HCT116 (cell line): ENCODE data around the gene POLD1. TPM values are rescaled to one million over a fixed set of nuclear protein-coding genes. Genes with fewer than 3 reads are reported as not detected.

Experiments
- ATAC-seq: fragments of 200-7000 bp; cut with Tn5 transposase; 2 replicates; pipeline ENCODE4 v1.9.1; 2020; ENCODE audit warnings: mild to moderate bottlenecking, moderate library complexity
- BruUV-seq: library from RNA; stranded (reverse); fragments of 400-500 nt; replicated peaks from 2 replicates; lab custom pipeline; 2021; lab: Mats Ljungman, UMichigan
- CTCF ChIA-PET: fragments of 300-600 bp; sonication (Branson Sonifier 250); formaldehyde crosslinking; loops from one replicate; lab custom pipeline; 2021; ENCODE audit warnings: antibody characterized with exemption; lab: Charles Lee
- POLR2A ChIA-PET: fragments of 300-600, 350-600 bp; sonication (Branson Sonifier 250); formaldehyde crosslinking; loops from one replicate; lab custom pipeline; 2021; ENCODE audit warnings: antibody characterized with exemption; lab: Charles Lee
- RAD21 ChIA-PET, 2 experiments: fragments of 300-600 bp; sonication (Branson Sonifier 250); formaldehyde crosslinking; loops; one replicate each; lab custom pipeline; 2023; ENCODE audit warnings: low total read pairs in 2 of 2; ENCODE audit not compliant: uncharacterized antibody in 2 of 2, unreplicated experiment in 2 of 2, low non-redundant PET in 1 of 2; lab: Charles Lee
- DNase-seq: peaks from one replicate; pipeline ENCODE4 v3.0.0-alpha.2; 2010; ENCODE audit warnings: low read depth, low spot score
- H2AFZ ChIP-seq: fragments of 200-600 bp; shearing (Covaris generic), sonication (generic); 2 replicates; pipeline ENCODE4 v1.6.1; 2017; ENCODE audit warnings: low read depth, mixed run types, mixed read lengths, antibody characterized with exemption, low read length; ENCODE audit not compliant: poor library complexity, severe bottlenecking
- H3K27ac ChIP-seq: 2 replicates; pipeline ENCODE4 v1.5.1; 2012; ENCODE audit warnings: low read depth, low read length
- H3K27me3 ChIP-seq: fragments of 200-600 bp; sonication (generic); 2 replicates; pipeline ENCODE4 v1.6.1; 2016; ENCODE audit warnings: mixed run types, low read length, mixed read lengths; ENCODE audit not compliant: insufficient read depth
- H3K36me3 ChIP-seq, 2 experiments: fragments of 200-500 bp in 1 of 2; fragments of 200-600 bp in 1 of 2; sonication (Bioruptor generic) in 1 of 2; sonication (generic) in 1 of 2; 2 replicates each; pipeline versions ENCODE4 v1.5.1 to v1.6.1; 2014 to 2016; ENCODE audit warnings: low read length in 2 of 2, inconsistent platforms in 1 of 2, mixed read lengths in 1 of 2, mixed run types in 1 of 2; ENCODE audit not compliant: insufficient read depth in 2 of 2, control insufficient read depth in 1 of 2
- H3K4me1 ChIP-seq, 2 experiments: fragments of 200-600 bp in 1 of 2; sonication (generic) in 1 of 2; 2 replicates each; pipeline versions ENCODE4 v1.5.1 to v1.6.1; 2012 to 2017; ENCODE audit warnings: low read length in 2 of 2, inconsistent platforms in 1 of 2, mild to moderate bottlenecking in 1 of 2, mixed read lengths in 1 of 2, mixed run types in 1 of 2, moderate library complexity in 1 of 2; ENCODE audit not compliant: insufficient read depth in 2 of 2, control insufficient read depth in 1 of 2
- H3K4me2 ChIP-seq: fragments of 200-600 bp; sonication (generic); 2 replicates; pipeline ENCODE4 v1.6.1; 2017; ENCODE audit warnings: mixed run types, low read length, mixed read lengths
- H3K4me3 ChIP-seq, 2 experiments: fragments of 200-600 bp in 1 of 2; sonication (generic) in 1 of 2; replicated peaks in 1 of 2; 2 replicates each; pipeline ENCODE4 v1.5.1; 2011 to 2016; ENCODE audit warnings: low read length in 2 of 2, control low read depth in 1 of 2, low read depth in 1 of 2, mild to moderate bottlenecking in 1 of 2, mixed read lengths in 1 of 2, mixed run types in 1 of 2
- H3K79me2 ChIP-seq: fragments of 200-600 bp; sonication (generic); 2 replicates; pipeline ENCODE4 v1.6.1; 2017; ENCODE audit warnings: mild to moderate bottlenecking, mixed run types, low read length, moderate library complexity, mixed read lengths; ENCODE audit not compliant: insufficient read depth
- H3K9ac ChIP-seq: fragments of 200-600 bp; sonication (generic); 2 replicates; pipeline ENCODE4 v1.6.1; 2016; ENCODE audit warnings: low read length, mixed read lengths
- H3K9me2 ChIP-seq: fragments of 200-600 bp; sonication (generic), shearing (Covaris generic); 2 replicates; pipeline ENCODE4 v1.6.1; 2017; ENCODE audit warnings: mixed run types, mild to moderate bottlenecking, moderate library complexity; ENCODE audit not compliant: insufficient read depth
- H3K9me3 ChIP-seq, 2 experiments: fragments of 200-500 bp in 1 of 2; fragments of 200-600 bp in 1 of 2; sonication (Bioruptor generic) in 1 of 2; sonication (generic) in 1 of 2; 2 replicates each; pipeline ENCODE4 v1.6.1; 2014 to 2017; ENCODE audit warnings: low read length in 2 of 2, mixed read lengths in 2 of 2, inconsistent platforms in 1 of 2, low read depth in 1 of 2, mild to moderate bottlenecking in 1 of 2, mixed run types in 1 of 2, moderate library complexity in 1 of 2; ENCODE audit not compliant: control insufficient read depth in 1 of 2, insufficient read depth in 1 of 2
- H4K20me1 ChIP-seq: fragments of 200-600 bp; sonication (generic), shearing (Covaris generic); 2 replicates; pipeline ENCODE4 v1.6.1; 2017; ENCODE audit warnings: mixed run types, mild to moderate bottlenecking, moderate library complexity; ENCODE audit not compliant: insufficient read depth
- CTCF ChIP-seq, 3 experiments: fragments of 200-600 bp in 1 of 3; sonication (generic) in 1 of 3; IDR thresholded peaks in 2 of 3; conservative IDR thresholded peaks in 1 of 3; 2 replicates each; pipeline ENCODE4 v1.5.1; 2012 to 2017; ENCODE audit warnings: low read depth in 2 of 3, low read length in 2 of 3, antibody characterized with exemption in 1 of 3, borderline replicate concordance in 1 of 3, control low read depth in 1 of 3, mild to moderate bottlenecking in 1 of 3, mixed read lengths in 1 of 3, mixed run types in 1 of 3, moderate library complexity in 1 of 3; ENCODE audit not compliant: insufficient read depth in 1 of 3
- ELF1 ChIP-seq: IDR thresholded peaks from 2 replicates; pipeline ENCODE4 v1.6.1; 2012; ENCODE audit warnings: low read depth, borderline replicate concordance
- EZH2phosphoT487 ChIP-seq: fragments of 200-600 bp; IDR thresholded peaks from 2 replicates; pipeline ENCODE4 v1.6.1; 2018; ENCODE audit warnings: antibody characterized with exemption, borderline replicate concordance
- MAX ChIP-seq: IDR thresholded peaks from 2 replicates; pipeline ENCODE4 v1.6.1; 2012
- POLR2A ChIP-seq: IDR thresholded peaks from 2 replicates; pipeline ENCODE4 v1.7.0; 2011; ENCODE audit warnings: borderline replicate concordance; ENCODE audit not compliant: insufficient read depth, insufficient read length; ENCODE audit errors: extremely low read depth
- POLR2AphosphoS5 ChIP-seq: IDR thresholded peaks from 2 replicates; pipeline ENCODE4 v1.6.1; 2011; ENCODE audit warnings: mild to moderate bottlenecking, low read depth, low read length, moderate library complexity
- REST ChIP-seq: IDR thresholded peaks from 2 replicates; pipeline ENCODE4 v1.6.1; 2012; ENCODE audit warnings: low read depth
- SIN3A ChIP-seq: IDR thresholded peaks from 2 replicates; pipeline ENCODE4 v1.6.1; 2012; ENCODE audit warnings: low read depth
- TCF7L2 ChIP-seq: IDR thresholded peaks from 2 replicates; pipeline ENCODE4 v1.7.0; 2011; ENCODE audit warnings: borderline replicate concordance, inconsistent platforms; ENCODE audit not compliant: insufficient read depth, insufficient read length; ENCODE audit errors: extremely low read depth
- ZNF274 ChIP-seq: fragments of 200-500 bp; sonication (Bioruptor generic); IDR thresholded peaks from 2 replicates; pipeline ENCODE4 v1.6.1; 2014; ENCODE audit warnings: mild to moderate bottlenecking, low read depth, low read length, inconsistent platforms
- intact Hi-C: fragments of 100-400 bp; cut with micrococcal nuclease; formaldehyde crosslinking; loops from 2 replicates; pipeline ENCODE4 v1.10.0; 2022
- total RNA-seq: library from RNA; stranded (reverse); gene quantifications from one replicate; pipeline ENCODE4 v1.2.1, GENCODE V29; 2021; ENCODE audit not compliant: unreplicated experiment
- TF ChIP-seq, protein P1 (sequence below): IDR thresholded peaks from 2 replicates; pipeline ENCODE4 v1.6.1; 2012

Gene POLD1
- total RNA-seq, 1 experiment from 2014 or later = 122 TPM

- Histone ChIP-seq H3K27ac (no peak overlapping the region; the same call in 1 of the 2 replicates), H3K9me2 (no peaks in the 10 kb centered on the region), H3K9ac (no peak overlapping the region), H3K79me2 (peaks cover 23% of the 10 kb centered on the region), H3K4me2 (no peak overlapping the region), H2AFZ (no peak overlapping the region)
- peak in 1 of 3 experiments; percentile 17; a peak in 1 of 6 replicates for TF ChIP-seq CTCF (IDR thresholded peaks at IDR 0.05 in 2 of 3, conservative IDR thresholded peaks at IDR 0.05 in 1 of 3; ENCODE audit: borderline replicate concordance in 1 of 3, insufficient read depth in 1 of 3, low read depth in 2 of 3, low read length in 2 of 3)
- no peak for TF ChIP-seq ELF1
- TF ChIP-seq, all 23 proteins: peak for 1
- POLR2A ChIA-PET = no interaction called here
- Histone ChIP-seq H3K36me3 (peaks cover 3 to 33% of the 10 kb centered on the region in 2 experiments; a peak in 1 of 4 replicates), H3K4me1 (no peaks in the 10 kb centered on the region), H3K9me3 (no peaks in the 10 kb centered on the region), H3K4me3 (no peak overlapping the region), H4K20me1 (no peaks in the 10 kb centered on the region), H3K27me3 (no peaks in the 10 kb centered on the region)
- RAD21 ChIA-PET = no interaction called here
- CTCF ChIA-PET = no interaction called here
- DNase-seq (no peak), ATAC-seq (no peak)
- intact Hi-C loops = no loop called here
- BruUV-seq = no TSS peak
Measured at GRCh38 chr19:50401605-50402450, 17.7 kb downstream of the POLD1 start.

DNA sequence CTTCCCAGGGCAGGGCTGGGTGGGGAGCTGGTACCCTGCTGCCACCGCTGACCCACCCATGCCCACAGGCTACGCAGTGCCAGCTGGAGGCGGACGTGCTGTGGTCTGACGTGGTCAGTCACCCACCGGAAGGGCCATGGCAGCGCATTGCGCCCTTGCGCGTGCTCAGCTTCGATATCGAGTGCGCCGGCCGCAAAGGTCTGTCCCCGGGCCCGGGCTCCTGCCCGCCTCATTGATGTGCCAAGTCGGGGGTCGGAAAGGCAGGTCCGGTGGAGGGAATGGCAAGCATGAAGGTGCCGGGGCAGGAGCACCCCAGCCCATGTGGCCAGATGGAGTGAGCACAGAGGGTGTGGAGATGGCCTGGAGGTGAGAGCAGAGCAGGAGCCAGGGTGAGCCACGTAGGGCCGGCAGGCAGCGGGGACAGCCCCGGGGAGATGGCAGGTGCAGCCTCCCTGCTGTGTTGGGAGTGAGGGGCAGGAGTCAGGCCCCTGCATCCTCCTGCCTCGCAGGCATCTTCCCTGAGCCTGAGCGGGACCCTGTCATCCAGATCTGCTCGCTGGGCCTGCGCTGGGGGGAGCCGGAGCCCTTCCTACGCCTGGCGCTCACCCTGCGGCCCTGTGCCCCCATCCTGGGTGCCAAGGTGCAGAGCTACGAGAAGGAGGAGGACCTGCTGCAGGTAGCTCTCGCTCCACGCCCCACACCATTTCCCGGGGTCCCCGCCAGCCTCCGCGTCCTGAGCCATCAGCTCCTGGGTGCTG lies 18.6 kb downstream of the POLD1 start:
- Histone ChIP-seq H2AFZ (no peak overlapping the region), H3K27me3 (no peaks in the 10 kb centered on the region), H3K4me3 (no peak overlapping the region), H3K4me2 (no peak overlapping the region), H3K9me2 (no peaks in the 10 kb centered on the region), H3K9me3 (no peaks in the 10 kb centered on the region), H3K9ac (no peak overlapping the region), H4K20me1 (no peaks in the 10 kb centered on the region), H3K79me2 (peaks cover 19% of the 10 kb centered on the region), H3K36me3 (peaks cover 7 to 37% of the 10 kb centered on the region in 2 experiments; a peak in 3 of 4 replicates), H3K27ac (no peak overlapping the region), H3K4me1 (no peaks in the 10 kb centered on the region)
- POLR2A ChIA-PET = no interaction called here
- RAD21 ChIA-PET = no interaction called here
- CTCF ChIA-PET = no interaction called here
- DNase-seq = no peak
- intact Hi-C loops = no loop called here
- ATAC-seq = no peak
- no TSS peak for BruUV-seq
- TF ChIP-seq MAX (no peak), ZNF274 (no peak), REST (no peak), EZH2phosphoT487 (no peak), SIN3A (no peak), POLR2A (no peak), POLR2AphosphoS5 (no peak), TCF7L2 (no peak)
- TF ChIP-seq, protein P1, sequence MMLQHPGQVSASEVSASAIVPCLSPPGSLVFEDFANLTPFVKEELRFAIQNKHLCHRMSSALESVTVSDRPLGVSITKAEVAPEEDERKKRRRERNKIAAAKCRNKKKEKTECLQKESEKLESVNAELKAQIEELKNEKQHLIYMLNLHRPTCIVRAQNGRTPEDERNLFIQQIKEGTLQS = no peak
